ENCODE measurements around the gene IGSF5. TPM values are rescaled to one million over a fixed set of nuclear protein-coding genes. Genes with fewer than 3 reads are reported as not detected.

The IGSF5 gene
- total and polyA plus RNA-seq, 2 of the 4 experiments (the other 2 are of a cell fraction): not detected

DNA sequence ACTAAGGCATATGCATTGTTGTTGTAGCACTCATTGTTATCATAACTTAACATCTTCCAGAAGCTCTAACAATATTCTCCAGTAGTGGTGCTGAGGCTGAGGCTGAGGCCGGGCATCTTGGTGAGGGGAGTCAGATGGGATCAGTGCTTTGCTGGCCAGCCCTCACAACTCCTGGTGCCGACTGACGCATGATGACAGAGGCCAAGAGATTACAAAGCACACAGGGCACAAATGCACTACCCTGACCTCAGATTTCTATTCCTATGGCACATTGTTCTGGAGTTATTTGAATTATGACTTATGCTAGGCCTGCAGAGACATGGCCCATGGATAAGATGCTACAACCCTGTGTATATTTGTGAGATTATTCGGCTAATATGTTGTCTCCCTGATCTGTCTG, 8.3 kb upstream of the IGSF5 start:
- Histone ChIP-seq H4K8ac (ENCODE audit: low read depth in 2 of 2, low read length in 2 of 2) (no peak overlapping the region), H2AK9ac (replicated peaks; ENCODE audit: low read depth, low read length, poor library complexity) (no peak overlapping the region), H3K27me3 (ENCODE audit: control insufficient read depth, insufficient read depth, low read length) (no peaks in the 10 kb centered on the region), H2BK5ac (ENCODE audit: low read depth, low read length, poor library complexity, severe bottlenecking) (no peak overlapping the region), H3K36me3 (ENCODE audit: control insufficient read depth, insufficient read depth, low read length) (no peaks in the 10 kb centered on the region), H2BK120ac (ENCODE audit: low read depth, low read length) (no peak overlapping the region), H2AFZ (replicated peaks; ENCODE audit: low read length, poor library complexity) (no peak overlapping the region), H2AK5ac (ENCODE audit: low read depth, low read length) (no peak overlapping the region), H3K4me3 (ENCODE audit: insufficient read depth, low read depth, low read length) (no peak overlapping the region), H3K4me1 (ENCODE audit: control insufficient read depth, insufficient read depth, low read length) (no peaks in the 10 kb centered on the region), H4K20me1 (ENCODE audit: insufficient read depth, low read length) (no peaks in the 10 kb centered on the region), H3K18ac (ENCODE audit: low read depth, low read length) (no peak overlapping the region), H3K79me1 (ENCODE audit: low read depth in 1 of 2, low read length in 2 of 2) (no peaks in the 10 kb centered on the region), H3K9me1 (ENCODE audit: insufficient read depth, low read length) (no peaks in the 10 kb centered on the region), H4K5ac (ENCODE audit: low read depth, low read length) (no peak overlapping the region), H3K56ac (ENCODE audit: extremely low read depth, insufficient read depth, low read length) (no peak overlapping the region), H3K9me3 (ENCODE audit: control insufficient read depth, insufficient read depth, low read length) (peaks cover 4% of the 10 kb centered on the region; the same call in 1 of the 2 replicates), H3K4ac (ENCODE audit: low read depth, low read length) (no peak overlapping the region), H3K14ac (replicated peaks; ENCODE audit: low read depth, low read length) (no peak overlapping the region), H4K91ac (ENCODE audit: insufficient read depth, low read depth, low read length) (no peak overlapping the region), H3K23ac (ENCODE audit: low read depth, low read length) (no peak overlapping the region), H3K9ac (ENCODE audit: low read depth, low read length) (no peak overlapping the region), H2BK20ac (ENCODE audit: low read depth, low read length) (no peak overlapping the region), H3K27ac (ENCODE audit: insufficient read depth, low read length) (no peak overlapping the region), H2BK15ac (ENCODE audit: low read depth, low read length) (no peak overlapping the region), H3K4me2 (ENCODE audit: low read depth, low read length) (no peak overlapping the region)
- ATAC-seq (ENCODE audit: low read depth): no peak
- DNase-seq: no peak
- TF ChIP-seq, protein P1, sequence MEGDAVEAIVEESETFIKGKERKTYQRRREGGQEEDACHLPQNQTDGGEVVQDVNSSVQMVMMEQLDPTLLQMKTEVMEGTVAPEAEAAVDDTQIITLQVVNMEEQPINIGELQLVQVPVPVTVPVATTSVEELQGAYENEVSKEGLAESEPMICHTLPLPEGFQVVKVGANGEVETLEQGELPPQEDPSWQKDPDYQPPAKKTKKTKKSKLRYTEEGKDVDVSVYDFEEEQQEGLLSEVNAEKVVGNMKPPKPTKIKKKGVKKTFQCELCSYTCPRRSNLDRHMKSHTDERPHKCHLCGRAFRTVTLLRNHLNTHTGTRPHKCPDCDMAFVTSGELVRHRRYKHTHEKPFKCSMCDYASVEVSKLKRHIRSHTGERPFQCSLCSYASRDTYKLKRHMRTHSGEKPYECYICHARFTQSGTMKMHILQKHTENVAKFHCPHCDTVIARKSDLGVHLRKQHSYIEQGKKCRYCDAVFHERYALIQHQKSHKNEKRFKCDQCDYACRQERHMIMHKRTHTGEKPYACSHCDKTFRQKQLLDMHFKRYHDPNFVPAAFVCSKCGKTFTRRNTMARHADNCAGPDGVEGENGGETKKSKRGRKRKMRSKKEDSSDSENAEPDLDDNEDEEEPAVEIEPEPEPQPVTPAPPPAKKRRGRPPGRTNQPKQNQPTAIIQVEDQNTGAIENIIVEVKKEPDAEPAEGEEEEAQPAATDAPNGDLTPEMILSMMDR (conservative IDR thresholded peaks at IDR 0.05; ENCODE audit: low read depth, low read length): no peak
- TF ChIP-seq CHD1 (IDR thresholded peaks at IDR 0.05; ENCODE audit: low read depth, low read length) (no peak), SMC3 (IDR thresholded peaks at IDR 0.05; ENCODE audit: low read depth, low read length) (no peak), CEBPB (IDR thresholded peaks at IDR 0.05; ENCODE audit: low read depth, low read length) (no peak), RAD21 (IDR thresholded peaks at IDR 0.05; ENCODE audit: low read length) (no peak), RFX5 (IDR thresholded peaks at IDR 0.05; ENCODE audit: low read depth, low read length) (no peak)
- intact Hi-C loops (cut with micrococcal nuclease) (no loop called here), in situ Hi-C loops (cut with MboI; ENCODE audit: low sequenced_read_pairs) (no loop called here), dilution Hi-C loops (cut with HindIII; ENCODE audit: low sequenced_read_pairs, unreplicated experiment) (no loop called here)
- CTCF ChIA-PET: interaction anchor here (0.8 kb wide), 1 partner anchor 10 kb away, joined by 3 read pairs; no protein-coding TSS in a partner anchor
- no TSS peak for BruUV-seq (replicated peaks)
- WGBS, 2 experiments (ENCODE audit: extremely low coverage in 2 of 2, insufficient read length in 1 of 2): no CpG with 5 or more reads among the region's 4 CpGs
- POLR2A ChIA-PET (ENCODE audit: unreplicated experiment): no interaction called here

All from IMR-90 (cell line).